Nephron progenitor cell (in vitro differentiated cells): ENCODE results near the gene RXFP2.

Experiments used
- DNase-seq: peaks from one replicate; pipeline ENCODE4 v3.0.0; 2021
- H3K27ac Mint-ChIP-seq: 2 replicates; pipeline ENCODE4 v1.8.0; 2021; ENCODE audit warnings: mild to moderate bottlenecking, moderate library complexity, mixed read lengths
- H3K27me3 Mint-ChIP-seq: 2 replicates; pipeline ENCODE4 v1.8.0; 2021; ENCODE audit warnings: mild to moderate bottlenecking, low read depth, mixed read lengths; ENCODE audit not compliant: poor library complexity
- H3K36me3 Mint-ChIP-seq: 2 replicates; pipeline ENCODE4 v1.8.0; 2021; ENCODE audit warnings: low read depth, mixed read lengths
- H3K4me1 Mint-ChIP-seq: 2 replicates; pipeline ENCODE4 v1.8.0; 2021; ENCODE audit warnings: mixed read lengths
- H3K4me3 Mint-ChIP-seq: 2 replicates; pipeline ENCODE4 v1.8.0; 2021; ENCODE audit warnings: mild to moderate bottlenecking, moderate library complexity, mixed read lengths
- H3K9me3 Mint-ChIP-seq: 2 replicates; pipeline ENCODE4 v1.8.0; 2021; ENCODE audit warnings: mild to moderate bottlenecking, moderate library complexity, mixed read lengths
- CTCF ChIP-seq: fragments of 200-600 bp; sonication (generic); IDR thresholded peaks from 2 replicates; pipeline ENCODE4 v1.5.0; 2021; ENCODE audit warnings: antibody characterized with exemption

The RXFP2 gene

GRCh38 chr13:31849206-31849605 lies 109.9 kb downstream of the RXFP2 start:
- Mint-ChIP-seq H3K9me3 (no peaks in the 10 kb centered on the region), H3K27ac (no peak overlapping the region), H3K4me1 (peaks cover 4% of the 10 kb centered on the region), H3K27me3 (peaks cover 73% of the 10 kb centered on the region), H3K36me3 (no peaks in the 10 kb centered on the region), H3K4me3 (no peak overlapping the region)
- TF ChIP-seq CTCF: no peak
- no peak for DNase-seq

GRCh38 chr13:31850041-31850555 lies 110.8 kb downstream of the RXFP2 start:
- no peak overlapping the region for H3K4me3 Mint-ChIP-seq
- DNase-seq: no peak
- no peaks in the 10 kb centered on the region for H3K9me3 Mint-ChIP-seq
- H3K4me1 Mint-ChIP-seq: peaks cover 4% of the 10 kb centered on the region
- no peak for TF ChIP-seq CTCF
- no peak overlapping the region for H3K27ac Mint-ChIP-seq
- no peaks in the 10 kb centered on the region for H3K36me3 Mint-ChIP-seq
- H3K27me3 Mint-ChIP-seq: peaks cover 65% of the 10 kb centered on the region

GRCh38 chr13:31851216-31851615 lies 111.9 kb downstream of the RXFP2 start:
- no peak for DNase-seq
- Mint-ChIP-seq H3K4me1 (peaks cover 1% of the 10 kb centered on the region), H3K27ac (no peak overlapping the region), H3K27me3 (peaks cover 57% of the 10 kb centered on the region), H3K4me3 (no peak overlapping the region), H3K9me3 (no peaks in the 10 kb centered on the region), H3K36me3 (no peaks in the 10 kb centered on the region)
- TF ChIP-seq CTCF: no peak
